ENCODE measurements around the gene SUPT3H.

Gene SUPT3H

DNA sequence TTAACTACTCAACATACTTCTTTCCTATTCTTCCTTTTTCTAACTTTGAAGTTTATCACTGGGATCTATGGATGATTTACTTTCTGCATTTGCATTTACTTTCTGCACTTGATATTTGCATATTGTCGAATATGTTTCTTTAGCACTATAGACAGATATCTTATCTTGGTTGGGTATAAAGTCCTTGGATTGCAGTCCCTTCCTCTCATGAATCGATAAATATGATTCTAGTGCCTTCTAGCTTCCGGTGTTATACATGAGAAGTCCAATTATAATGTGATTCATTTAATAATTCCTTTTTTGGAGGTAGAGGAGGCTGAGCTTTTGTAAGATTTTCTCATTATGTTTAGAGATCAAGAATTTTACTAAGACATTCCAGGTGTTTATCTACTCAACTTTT is 370.8 kb downstream of the SUPT3H start:
- no peak for DNase-seq (ENCODE audit: low read depth)
- TF ChIP-seq, protein P1, sequence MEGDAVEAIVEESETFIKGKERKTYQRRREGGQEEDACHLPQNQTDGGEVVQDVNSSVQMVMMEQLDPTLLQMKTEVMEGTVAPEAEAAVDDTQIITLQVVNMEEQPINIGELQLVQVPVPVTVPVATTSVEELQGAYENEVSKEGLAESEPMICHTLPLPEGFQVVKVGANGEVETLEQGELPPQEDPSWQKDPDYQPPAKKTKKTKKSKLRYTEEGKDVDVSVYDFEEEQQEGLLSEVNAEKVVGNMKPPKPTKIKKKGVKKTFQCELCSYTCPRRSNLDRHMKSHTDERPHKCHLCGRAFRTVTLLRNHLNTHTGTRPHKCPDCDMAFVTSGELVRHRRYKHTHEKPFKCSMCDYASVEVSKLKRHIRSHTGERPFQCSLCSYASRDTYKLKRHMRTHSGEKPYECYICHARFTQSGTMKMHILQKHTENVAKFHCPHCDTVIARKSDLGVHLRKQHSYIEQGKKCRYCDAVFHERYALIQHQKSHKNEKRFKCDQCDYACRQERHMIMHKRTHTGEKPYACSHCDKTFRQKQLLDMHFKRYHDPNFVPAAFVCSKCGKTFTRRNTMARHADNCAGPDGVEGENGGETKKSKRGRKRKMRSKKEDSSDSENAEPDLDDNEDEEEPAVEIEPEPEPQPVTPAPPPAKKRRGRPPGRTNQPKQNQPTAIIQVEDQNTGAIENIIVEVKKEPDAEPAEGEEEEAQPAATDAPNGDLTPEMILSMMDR (IDR thresholded peaks at IDR 0.05; ENCODE audit: low read depth, low read length, missing control alignments), result no peak
- in situ Hi-C loops (cut with HindIII; ENCODE audit: low sequenced_read_pairs), result no loop called here
- H3K4me3 ChIP-seq (ENCODE audit: low read depth, low read length), result no peak overlapping the region

GRCh38 chr6:45003961-45004360 is 373.8 kb downstream of the SUPT3H start:
- TF ChIP-seq, protein P1 (IDR thresholded peaks at IDR 0.05; ENCODE audit: low read depth, low read length, missing control alignments), result no peak
- no peak overlapping the region for H3K4me3 ChIP-seq (ENCODE audit: low read depth, low read length)
- no peak for DNase-seq (ENCODE audit: low read depth)
- in situ Hi-C loops (cut with HindIII; ENCODE audit: low sequenced_read_pairs), result no loop called here

- in situ Hi-C loops (cut with HindIII; ENCODE audit: low sequenced_read_pairs), result no loop called here
- H3K4me3 ChIP-seq (ENCODE audit: low read depth, low read length), result no peak overlapping the region
- DNase-seq (ENCODE audit: low read depth), result no peak
- TF ChIP-seq, protein P1 (IDR thresholded peaks at IDR 0.05; ENCODE audit: low read depth, low read length, missing control alignments), result no peak
Observed at GRCh38 chr6:45003387-45003786, 374.3 kb downstream of the SUPT3H start.

DNA sequence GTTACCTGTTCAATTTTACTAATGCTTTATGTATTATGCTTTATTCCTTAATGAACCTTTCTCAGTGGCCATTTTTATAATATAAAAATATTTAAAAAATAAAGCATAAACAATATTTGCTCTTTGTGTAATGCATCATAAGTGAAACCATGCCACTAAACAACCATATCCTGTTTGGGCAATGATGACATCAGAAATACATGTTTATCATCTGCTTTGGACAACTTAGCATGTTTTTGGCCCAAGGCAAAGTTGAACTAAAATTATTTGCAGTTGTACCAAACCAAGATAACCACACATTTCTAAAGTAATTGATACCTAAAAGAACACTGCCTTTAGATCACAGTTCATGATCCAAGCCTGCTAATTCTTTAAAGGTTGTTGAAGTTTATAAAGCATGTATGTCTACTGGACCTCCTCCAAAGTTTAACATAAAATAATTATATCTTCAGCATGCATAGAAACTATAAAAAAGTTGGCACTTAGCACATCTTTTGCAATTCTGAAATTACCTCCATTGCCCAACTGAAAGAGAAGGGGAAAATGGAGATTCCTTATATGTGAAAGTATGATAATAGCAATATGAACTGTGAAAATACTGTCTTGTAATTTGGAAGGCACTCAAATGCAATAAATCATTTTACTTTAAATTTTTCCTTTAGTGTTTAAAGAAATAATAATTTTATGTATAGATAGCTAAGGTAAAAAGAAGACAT is 375.2 kb downstream of the SUPT3H start:
- no peak for DNase-seq (ENCODE audit: low read depth)
- in situ Hi-C loops (cut with HindIII; ENCODE audit: low sequenced_read_pairs), result no loop called here

DNA sequence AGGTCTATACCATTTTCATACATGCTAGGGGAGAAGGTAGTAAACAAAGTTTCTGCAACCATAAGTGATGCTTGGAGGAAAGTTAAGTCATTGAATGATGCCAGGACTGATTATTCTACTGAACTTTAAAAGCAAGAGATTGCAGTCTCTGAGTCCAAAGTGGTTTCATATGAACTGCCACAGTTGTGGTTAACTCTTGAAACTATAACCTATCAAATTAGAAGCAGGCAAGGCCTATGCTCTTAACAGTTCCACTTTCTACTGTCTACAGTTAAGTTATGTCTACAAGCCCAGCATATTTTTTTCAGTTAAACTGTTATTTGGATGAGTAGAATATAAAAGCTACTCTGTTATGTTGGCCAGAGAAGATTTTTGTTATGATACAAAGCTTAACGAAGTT is 376.1 kb downstream of the SUPT3H start:
- in situ Hi-C loops (cut with HindIII; ENCODE audit: low sequenced_read_pairs), result no loop called here
- H3K4me3 ChIP-seq (ENCODE audit: low read depth, low read length), result no peak overlapping the region
- TF ChIP-seq, protein P1 (IDR thresholded peaks at IDR 0.05; ENCODE audit: low read depth, low read length, missing control alignments), result no peak
- DNase-seq (ENCODE audit: low read depth), result no peak

More for the DNA sequence above, 375.2 kb downstream of the SUPT3H start:
- TF ChIP-seq, protein P1 (IDR thresholded peaks at IDR 0.05; ENCODE audit: low read depth, low read length, missing control alignments), result no peak
- no peak overlapping the region for H3K4me3 ChIP-seq (ENCODE audit: low read depth, low read length)

DNA sequence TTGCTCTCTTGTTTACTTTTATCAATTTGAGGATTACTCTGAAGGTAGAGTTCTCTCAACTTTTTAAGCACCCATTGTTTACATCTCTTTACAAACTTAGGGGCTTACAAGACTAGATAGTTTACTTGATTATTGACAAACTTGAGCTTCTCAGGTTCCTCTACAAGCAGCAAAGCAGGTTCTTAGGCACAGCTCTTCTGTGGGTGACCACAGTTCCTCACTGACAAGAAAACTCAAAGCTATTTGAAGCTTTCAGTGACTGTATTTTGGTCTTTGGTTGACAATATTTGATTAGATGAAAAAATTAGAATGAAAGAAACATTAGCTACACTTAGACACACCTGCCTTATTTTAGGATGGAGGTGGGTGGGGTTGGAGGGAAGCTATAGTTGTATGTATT is 376.9 kb downstream of the SUPT3H start:
- TF ChIP-seq, protein P1 (IDR thresholded peaks at IDR 0.05; ENCODE audit: low read depth, low read length, missing control alignments), result no peak
- no peak for DNase-seq (ENCODE audit: low read depth)
- H3K4me3 ChIP-seq (ENCODE audit: low read depth, low read length), result no peak overlapping the region
- in situ Hi-C loops (cut with HindIII; ENCODE audit: low sequenced_read_pairs), result no loop called here

All from astrocyte of the cerebellum (primary cell).